NCI-H1417 treated with DMSO at 0.1 percent for 48 hours (cell line): ENCODE data around the gene THTPA.

ENCODE experiments used
- DNase-seq: peaks from one replicate; lab custom pipeline; 2025; lab: John Stamatoyannopoulos, UW

Gene THTPA

GRCh38 chr14:23551266-23552028, 4.6 kb upstream of the THTPA start, which contains the start of gene ZFHX2:
Gene ZFHX2, minus strand, starts transcription at chr14:23551765. Its CDS starts 16,440 bp downstream, at chr14:23535325.
- DNase-seq, result peak; percentile 79

DNA sequence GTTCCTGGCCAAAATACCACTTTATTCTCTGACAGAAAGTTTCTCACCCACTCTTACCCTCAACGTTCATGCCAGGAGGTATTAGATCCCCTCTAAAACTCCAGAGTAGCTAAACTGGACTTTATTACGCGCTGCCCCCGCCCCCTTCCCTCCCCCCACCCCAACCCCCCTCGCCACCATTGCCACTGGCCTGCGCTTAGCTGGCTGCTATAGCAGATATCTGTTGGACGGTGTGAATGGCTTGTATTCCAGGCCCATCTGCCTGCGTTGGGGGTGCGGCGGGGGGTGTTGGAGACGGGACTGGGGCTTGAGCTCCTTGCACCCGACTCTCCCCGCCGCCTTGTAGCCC, 564 bp upstream of the THTPA start:
- DNase-seq, result no peak

DNA sequence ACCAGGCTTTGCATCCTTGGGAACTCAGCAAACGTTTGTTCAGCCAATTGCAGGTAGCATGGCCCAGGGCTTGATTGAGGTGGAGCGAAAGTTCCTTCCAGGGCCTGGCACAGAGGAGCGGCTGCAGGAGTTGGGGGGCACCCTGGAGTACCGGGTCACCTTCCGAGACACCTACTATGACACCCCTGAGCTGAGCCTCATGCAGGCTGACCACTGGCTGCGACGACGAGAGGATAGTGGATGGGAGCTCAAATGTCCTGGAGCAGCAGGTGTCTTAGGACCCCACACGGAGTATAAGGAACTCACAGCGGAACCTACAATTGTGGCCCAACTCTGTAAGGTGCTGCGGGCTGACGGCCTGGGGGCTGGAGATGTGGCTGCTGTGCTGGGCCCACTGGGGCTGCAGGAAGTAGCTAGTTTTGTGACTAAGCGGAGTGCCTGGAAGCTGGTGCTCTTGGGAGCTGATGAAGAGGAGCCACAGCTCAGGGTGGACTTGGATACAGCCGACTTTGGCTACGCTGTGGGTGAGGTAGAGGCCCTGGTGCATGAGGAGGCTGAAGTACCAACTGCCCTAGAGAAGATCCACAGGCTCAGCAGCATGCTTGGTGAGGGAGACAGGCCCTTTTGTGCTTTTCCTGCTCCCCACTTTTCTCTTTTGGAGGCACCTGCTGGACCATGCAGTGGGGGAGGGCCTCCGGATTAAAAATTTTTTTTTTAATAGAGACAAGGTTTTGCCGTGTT, 799 bp downstream of the THTPA start:
- DNase-seq, result no peak

DNA sequence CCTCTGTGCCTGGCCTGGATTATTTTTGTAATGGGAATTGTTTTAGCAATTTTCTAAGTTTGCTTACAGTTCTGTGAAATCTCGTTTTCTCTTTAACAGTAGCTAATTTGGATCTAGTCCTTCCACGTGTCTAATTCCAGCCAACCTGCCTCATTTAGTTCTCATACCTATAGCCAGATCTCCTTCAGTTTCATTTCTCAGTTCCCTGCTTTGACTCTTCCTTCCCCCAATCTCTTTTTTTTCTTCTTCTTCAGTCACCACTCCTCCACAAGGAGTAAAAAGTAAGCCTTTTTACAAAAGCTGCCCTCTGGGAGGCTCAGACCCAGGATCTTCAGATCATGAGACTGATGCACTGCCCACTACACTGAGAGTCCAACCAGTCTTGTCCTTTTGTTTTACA, 1.4 kb downstream of the THTPA start:
- DNase-seq, result no peak

DNA sequence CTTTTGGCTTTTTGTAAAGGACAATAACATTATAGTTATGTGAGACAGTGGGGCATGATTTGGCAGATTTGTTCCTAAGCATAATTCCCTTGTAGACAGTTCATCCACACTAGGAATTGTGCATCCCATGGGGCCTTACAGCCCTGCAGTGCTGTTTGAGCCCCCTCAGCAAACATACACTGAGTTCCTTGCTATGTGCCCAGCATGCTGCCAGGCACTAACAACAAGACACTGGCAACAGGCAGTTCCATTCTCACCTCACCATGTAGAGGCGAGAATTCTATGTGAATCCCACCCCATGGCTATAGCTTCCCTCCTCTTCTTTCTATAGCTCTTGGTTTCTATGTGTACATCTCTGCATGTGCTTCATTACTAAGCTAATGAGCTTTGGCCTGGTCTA, 1.9 kb downstream of the THTPA start:
- no peak for DNase-seq

DNA sequence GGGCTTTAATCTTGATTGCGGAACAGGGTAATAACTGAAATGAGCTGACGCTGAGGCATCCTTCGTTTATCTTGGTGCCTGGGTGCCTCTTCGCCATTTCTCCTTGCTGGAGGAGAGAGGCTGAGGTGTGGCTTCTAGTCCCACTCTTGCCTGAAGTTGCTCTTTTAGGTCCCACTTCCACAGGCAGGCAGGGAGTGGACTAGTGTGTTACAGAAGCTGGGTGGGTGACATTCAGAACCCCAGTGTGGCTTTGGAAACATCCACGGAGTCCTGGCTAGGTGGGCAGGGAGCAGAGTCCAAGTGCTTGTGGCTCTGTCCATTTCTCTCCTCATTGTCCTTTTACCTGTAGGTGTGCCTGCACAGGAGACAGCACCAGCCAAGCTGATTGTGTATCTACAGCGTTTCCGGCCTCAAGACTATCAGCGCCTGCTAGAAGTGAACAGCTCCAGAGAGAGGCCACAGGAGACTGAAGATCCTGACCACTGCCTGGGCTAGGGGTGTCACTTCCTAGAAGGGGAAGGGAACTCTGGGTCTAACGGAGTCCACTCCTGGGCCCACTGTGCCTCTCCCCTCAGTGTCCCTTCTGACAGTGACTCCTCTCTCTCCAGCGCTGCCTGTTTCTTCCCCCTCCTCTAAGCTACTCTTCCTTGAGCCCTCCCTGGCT, 2.4 kb downstream of the THTPA start:
- no peak for DNase-seq

- no peak for DNase-seq
These were observed 3.2 kb downstream of the THTPA start for GRCh38 chr14:23559010-23559925.

GRCh38 chr14:23559926-23560520, 4.0 kb downstream of the THTPA start:
- no peak for DNase-seq

DNA sequence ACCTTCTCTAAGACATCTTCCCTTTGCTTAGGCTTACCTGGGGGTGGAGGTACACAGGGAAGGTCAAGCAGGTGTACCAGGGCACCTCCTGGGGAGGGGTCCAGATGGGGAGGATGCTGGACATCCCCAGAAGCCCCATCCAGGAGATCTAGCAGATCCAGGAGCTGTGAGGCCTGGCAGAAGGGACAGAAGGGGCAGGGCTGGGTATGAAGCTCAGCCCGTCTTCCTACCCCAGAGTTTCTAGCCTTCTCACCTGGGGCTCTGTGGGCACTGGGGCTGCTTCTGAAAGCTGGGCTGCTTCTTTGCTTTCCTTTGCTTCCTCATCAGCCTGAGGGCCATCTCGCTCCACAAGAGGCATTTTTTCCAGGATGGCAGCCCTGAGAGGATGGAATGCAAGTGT, 5.2 kb downstream of the THTPA start:
- DNase-seq, result no peak

DNA sequence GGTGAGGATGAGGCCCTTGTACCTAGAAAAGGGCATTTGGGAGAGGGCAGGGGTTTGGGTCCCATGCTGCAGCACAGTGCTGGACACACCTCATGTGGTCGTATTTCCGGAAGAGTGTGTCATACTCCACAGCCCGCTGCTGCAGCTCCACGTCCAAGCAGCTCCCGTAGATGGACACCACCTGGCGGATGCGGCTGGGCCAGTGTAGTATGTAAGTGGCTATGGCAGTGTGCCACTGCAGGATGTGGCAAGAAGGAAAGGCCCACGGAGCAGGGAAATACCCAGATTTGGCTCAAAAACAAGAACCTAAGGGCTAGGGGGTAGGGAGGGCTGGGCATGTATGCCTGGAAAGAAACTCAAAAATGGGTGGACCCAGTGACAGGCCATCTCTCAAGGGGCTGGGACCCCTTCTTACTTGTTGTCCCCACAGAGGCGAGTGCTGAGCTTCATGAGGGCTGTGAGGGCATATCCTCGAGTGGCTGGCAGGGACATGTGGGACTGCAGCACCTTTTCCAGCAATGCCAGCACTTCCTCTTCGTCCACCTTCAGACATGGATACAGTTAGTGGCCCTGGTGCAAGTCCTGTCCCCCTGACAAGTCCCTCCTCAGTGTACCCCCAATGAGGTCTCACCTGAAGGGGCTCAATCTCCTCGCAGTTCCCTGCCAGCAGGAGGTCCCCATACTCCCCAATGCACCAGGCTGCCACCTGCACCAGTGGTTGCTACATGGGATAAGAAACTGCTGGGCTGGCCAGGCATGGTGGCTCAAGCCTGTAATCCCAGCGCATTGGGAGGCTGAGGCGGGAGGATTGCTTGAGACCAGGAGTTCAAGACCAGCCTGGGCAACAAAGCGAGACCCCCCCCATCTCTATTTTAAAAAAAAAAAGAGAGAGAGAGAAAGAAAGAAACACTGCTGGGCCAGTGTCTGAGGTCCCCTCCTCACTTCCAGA, 6.1 kb downstream of the THTPA start:
- DNase-seq, result no peak

GRCh38 chr14:23562822-23563472, 6.9 kb downstream of the THTPA start:
- DNase-seq, result no peak

GRCh38 chr14:23563473-23564180, 7.6 kb downstream of the THTPA start:
- no peak for DNase-seq

GRCh38 chr14:23564181-23564812, 8.2 kb downstream of the THTPA start:
- no peak for DNase-seq

GRCh38 chr14:23564876-23565275, 8.8 kb downstream of the THTPA start:
- DNase-seq, result no peak

DNA sequence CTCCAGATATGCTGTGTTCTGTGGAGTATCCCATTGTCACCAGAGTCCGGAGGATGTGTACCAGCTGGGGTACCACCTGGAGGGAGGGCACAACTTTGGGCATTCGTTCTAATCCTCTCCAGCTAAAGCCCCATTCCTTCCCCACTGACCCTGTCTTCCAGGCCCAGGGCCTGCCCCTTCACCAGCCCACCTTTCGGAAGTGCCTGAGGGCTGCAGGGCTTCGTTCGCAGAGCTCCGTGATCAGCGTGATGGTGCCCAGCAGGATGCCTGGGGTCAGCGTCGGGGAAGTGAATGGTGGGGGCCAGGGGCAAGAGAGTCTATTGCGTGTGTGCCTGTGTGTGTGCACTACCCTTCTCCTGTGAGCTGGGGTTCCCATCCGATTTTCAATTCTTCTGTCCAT, 9.6 kb downstream of the THTPA start:
- no peak for DNase-seq

GRCh38 chr14:23566112-23566777, 10.2 kb downstream of the THTPA start:
- no peak for DNase-seq

- DNase-seq, result no peak
These were observed 10.7 kb downstream of the THTPA start for GRCh38 chr14:23566778-23567185.
